Activated T-cell treated with anti-CD3 and anti-CD28 coated beads for 4 hours (primary cell): ENCODE measurements around the gene NLRP13.
"Not testable (repeated sequence)": the region's sequence is repeated elsewhere in the genome, so short reads cannot be mapped to it uniquely, and the experiment has no call there.

Source experiments
- DNase-seq: peaks from one replicate; pipeline ENCODE4 v3.0.0-alpha.2; 2020

The NLRP13 gene

GRCh38 chr19:55931936-55932386 lies at the start of gene NLRP13:
TSS of gene NLRP13 (minus strand) at chr19:55932336. CDS start at chr19:55932311, 25 bp downstream.
- DNase-seq = no peak

GRCh38 chr19:55980415-55980814 lies 48.3 kb upstream of the NLRP13 start:
- no peak for DNase-seq

- DNase-seq = no peak
Observed at GRCh38 chr19:55973982-55974381, 41.8 kb upstream of the NLRP13 start.

GRCh38 chr19:55962186-55962585 lies 30.1 kb upstream of the NLRP13 start:
- DNase-seq = no peak

- no peak for DNase-seq
Observed at GRCh38 chr19:55959996-55960675, 28.0 kb upstream of the NLRP13 start.

GRCh38 chr19:55958356-55958755 lies 26.2 kb upstream of the NLRP13 start:
- DNase-seq = no peak

GRCh38 chr19:55956431-55956830 lies 24.3 kb upstream of the NLRP13 start:
- no peak for DNase-seq

- not testable (repeated sequence) for DNase-seq
Observed at GRCh38 chr19:55950566-55950965, 18.4 kb upstream of the NLRP13 start.

- DNase-seq = no peak
Observed at GRCh38 chr19:55947532-55947931, 15.4 kb upstream of the NLRP13 start, which contains the start of gene NLRP8. TSS of gene NLRP8 (plus strand) at chr19:55947832.

GRCh38 chr19:55940306-55940705 lies 8.2 kb upstream of the NLRP13 start:
- no peak for DNase-seq

- no peak for DNase-seq
Observed at GRCh38 chr19:55939206-55939605, 7.1 kb upstream of the NLRP13 start.

GRCh38 chr19:55935206-55935605 lies 3.1 kb upstream of the NLRP13 start:
- DNase-seq = no peak

GRCh38 chr19:55930996-55931515 lies 1.1 kb downstream of the NLRP13 start:
- DNase-seq = no peak

- not testable (repeated sequence) for DNase-seq
Observed at GRCh38 chr19:55929258-55929657, 2.9 kb downstream of the NLRP13 start.

GRCh38 chr19:55927991-55928390 lies 4.1 kb downstream of the NLRP13 start:
- DNase-seq = no peak

- DNase-seq = no peak
Observed at GRCh38 chr19:55923556-55923955, 8.6 kb downstream of the NLRP13 start.

- no peak for DNase-seq
Observed at GRCh38 chr19:55913643-55914268, 18.4 kb downstream of the NLRP13 start.

- no peak for DNase-seq
Observed at GRCh38 chr19:55912916-55913315, 19.2 kb downstream of the NLRP13 start.

GRCh38 chr19:55909801-55910200 lies 22.3 kb downstream of the NLRP13 start:
- DNase-seq = no peak

GRCh38 chr19:55907746-55908145 lies 24.4 kb downstream of the NLRP13 start:
- DNase-seq = no peak

- no peak for DNase-seq
Observed at GRCh38 chr19:55907286-55907685, 24.9 kb downstream of the NLRP13 start.

GRCh38 chr19:55902080-55902751 lies 29.9 kb downstream of the NLRP13 start:
- DNase-seq = no peak

GRCh38 chr19:55901369-55902079 lies 30.6 kb downstream of the NLRP13 start:
- no peak for DNase-seq
